Effector CD8-positive, alpha-beta T cell (primary cell): Measurements from ENCODE around the gene PRKAR1A.
A peak's percentile ranks its signal among the peaks of the same experiment; 100 is the strongest.
"Not testable (repeated sequence)": the region's sequence is repeated elsewhere in the genome, so short reads cannot be mapped to it uniquely, and the experiment has no call there.

Experiments used
- DNase-seq: peaks from one replicate; lab custom pipeline; 2025; lab: John Stamatoyannopoulos, UW

The PRKAR1A gene

DNA sequence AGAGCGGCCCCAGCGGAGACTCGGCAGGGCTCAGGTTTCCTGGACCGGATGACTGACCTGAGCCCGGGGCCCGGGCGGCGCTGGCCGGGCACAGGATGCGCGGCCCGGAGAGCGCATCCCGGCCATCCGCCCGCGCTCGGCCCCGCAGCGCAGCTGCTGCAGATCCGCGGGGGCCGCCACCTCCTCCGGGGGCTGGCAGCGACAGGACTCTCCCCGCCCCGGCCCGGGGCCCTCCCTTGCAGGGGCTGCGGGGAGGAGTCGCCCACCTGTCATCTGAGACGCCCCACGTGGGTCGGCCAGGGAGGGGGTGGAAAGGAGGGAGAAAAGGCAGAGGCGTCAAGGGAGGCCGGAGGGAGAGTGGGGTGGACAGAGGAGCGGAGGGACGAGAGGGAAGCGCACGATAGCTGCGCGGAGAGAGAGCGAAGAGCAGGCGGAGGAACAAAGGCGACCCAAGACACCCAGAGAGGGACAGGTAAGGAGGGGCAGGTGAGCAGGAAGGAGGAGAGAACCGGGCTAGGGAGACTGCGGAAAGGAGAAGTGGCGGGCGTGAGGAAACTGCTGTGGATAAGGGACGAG lies 471 bp upstream of the PRKAR1A start:
- peak; percentile 70 for DNase-seq

DNA sequence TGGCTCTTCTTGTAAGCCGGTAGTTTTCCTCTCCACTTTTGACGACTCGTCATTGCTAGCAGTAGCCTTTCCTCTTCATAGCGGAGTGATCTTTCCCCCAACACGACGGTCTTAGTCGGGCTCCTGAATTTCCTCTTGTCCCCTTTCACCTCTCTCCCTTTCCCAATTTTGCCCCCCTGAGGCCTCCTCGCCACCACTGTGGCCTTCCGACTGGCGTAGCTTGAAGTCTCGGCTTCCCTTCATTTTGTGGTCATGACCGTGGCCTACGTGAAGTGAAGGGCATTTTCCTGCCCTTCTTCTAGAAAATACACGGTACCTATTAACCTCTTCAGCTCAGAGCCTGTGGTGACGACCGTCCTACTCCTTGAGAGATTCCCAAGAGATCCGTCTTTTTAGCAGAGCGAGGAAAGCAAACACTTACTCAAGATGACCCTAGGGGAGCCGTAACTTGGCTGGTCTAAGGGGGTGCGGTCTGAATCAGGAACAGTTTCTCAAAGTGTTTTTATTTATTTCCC lies 787 bp downstream of the PRKAR1A start:
- DNase-seq = no peak

DNA sequence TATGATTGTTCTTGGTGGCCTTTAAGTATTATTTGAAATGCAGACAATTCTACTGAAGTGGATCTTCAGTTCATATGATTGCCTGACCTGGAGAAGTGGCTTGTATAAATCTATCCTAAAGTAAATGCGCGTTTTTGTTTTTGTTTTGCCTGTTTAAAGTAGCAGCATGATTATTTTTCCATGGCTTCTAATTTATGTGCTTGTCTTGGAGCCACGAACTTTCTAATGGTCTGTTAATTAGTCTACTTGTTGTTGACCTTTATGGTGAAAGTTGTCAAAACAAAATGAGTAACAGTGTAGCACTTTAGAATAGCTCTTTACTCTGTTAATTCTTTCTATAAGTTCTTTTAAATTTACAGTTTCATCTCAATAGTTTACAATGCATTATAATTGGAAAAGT lies 1.7 kb downstream of the PRKAR1A start:
- DNase-seq = no peak

DNA sequence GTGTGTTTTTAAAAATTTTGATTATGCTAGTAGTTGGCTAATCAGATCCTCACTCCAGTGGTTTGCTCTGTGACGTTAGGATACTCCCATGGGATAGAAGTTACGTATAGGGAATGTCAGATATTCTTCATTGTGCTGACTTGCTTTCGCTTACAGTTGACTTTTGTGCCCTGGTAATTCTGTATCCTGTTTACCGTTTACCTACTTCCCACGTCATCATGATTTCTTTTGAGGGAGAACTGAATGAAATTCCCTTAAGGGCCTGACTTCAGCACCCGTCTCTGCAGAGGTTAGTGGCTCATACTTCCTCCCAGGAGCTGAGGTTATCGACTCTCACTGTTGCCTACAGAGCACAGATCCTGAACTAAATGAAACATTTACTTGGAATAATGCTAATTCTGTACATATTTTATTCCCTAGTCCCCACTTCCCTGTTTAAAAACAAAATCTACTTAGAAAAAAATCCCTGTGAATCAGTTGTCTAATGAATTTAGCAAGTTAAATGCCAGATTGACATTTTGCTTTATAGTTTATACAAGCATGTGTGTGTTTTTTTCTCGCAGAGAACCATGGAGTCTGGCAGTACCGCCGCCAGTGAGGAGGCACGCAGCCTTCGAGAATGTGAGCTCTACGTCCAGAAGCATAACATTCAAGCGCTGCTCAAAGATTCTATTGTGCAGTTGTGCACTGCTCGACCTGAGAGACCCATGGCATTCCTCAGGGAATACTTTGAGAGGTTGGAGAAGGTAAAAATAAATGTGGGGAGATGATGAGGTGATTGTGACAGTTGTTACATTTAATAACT lies 2.8 kb downstream of the PRKAR1A start:
- DNase-seq = no peak

DNA sequence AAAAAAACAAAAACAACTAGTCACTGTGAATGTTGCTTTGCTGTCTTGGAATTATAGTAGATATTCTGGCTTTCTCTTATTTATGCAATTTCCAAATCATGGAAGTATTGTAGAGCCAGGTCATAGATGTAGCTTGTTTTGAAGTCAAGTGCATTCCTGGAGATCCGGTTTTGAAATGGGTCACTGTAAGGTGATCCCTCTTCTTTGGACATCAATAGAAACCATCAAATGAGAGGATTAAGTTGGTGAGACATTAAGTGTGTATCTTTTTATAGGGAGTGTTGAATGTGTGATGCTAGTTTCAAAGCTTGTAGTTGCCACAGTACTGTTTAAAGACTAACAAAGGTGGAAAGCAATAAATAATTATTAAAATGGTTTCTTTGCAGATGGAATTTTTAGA lies 4.5 kb downstream of the PRKAR1A start:
- DNase-seq = no peak

DNA sequence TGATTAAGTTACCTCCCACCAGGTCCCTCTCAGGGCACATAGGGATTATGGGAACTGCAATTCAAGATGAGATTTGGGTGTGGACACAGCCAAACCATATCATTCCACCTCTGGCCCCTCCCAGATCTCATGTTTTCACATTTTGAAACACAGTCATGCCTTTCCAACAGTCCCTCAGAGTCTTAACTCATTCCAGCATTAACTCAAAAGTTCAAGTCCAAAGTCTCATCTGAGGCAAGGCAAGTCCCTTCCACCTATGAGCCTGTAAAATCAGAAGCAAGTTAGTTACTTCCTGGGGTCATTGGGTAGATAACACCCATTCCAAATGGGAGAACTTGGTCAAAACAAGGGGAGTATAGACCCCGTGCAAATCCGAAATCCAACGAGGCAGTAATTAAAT lies 5.4 kb downstream of the PRKAR1A start:
- not testable (repeated sequence) for DNase-seq

DNA sequence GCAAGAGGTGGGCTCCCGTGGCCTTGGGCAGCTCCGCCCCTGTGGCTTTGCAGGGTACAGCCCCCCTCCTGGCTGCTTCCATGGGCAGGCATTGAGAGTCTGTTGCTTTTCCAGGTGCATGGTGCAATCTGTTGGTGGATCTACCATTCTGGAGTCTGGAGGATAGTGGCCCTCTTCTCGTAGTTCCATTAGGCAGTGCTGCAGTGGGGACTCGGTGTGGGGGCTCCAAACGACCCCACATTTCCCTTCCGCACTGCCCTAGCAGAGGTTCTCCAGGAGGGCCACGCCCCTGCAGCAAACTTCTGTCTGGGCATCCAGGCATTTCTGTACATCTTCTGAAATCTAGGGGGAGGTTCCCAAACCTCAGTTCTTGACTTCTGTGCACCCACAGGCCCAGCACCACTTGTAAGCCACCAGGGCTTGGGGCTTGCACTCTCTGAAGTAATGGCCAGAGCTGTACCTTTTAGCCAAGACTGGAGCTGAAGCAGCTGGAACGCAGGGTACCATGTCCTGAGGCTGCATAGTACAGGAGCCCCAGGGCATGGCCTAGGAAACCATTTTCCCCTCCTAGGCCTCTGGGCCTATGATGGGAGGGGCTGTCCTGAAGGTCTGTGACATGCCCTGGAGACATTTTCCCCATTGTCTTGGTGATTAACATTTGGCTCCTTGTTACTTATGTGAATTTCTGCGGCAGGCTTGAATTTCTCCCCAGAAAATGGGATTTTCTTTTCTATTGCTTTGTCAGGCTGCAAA lies 6.0 kb downstream of the PRKAR1A start:
- no peak for DNase-seq

DNA sequence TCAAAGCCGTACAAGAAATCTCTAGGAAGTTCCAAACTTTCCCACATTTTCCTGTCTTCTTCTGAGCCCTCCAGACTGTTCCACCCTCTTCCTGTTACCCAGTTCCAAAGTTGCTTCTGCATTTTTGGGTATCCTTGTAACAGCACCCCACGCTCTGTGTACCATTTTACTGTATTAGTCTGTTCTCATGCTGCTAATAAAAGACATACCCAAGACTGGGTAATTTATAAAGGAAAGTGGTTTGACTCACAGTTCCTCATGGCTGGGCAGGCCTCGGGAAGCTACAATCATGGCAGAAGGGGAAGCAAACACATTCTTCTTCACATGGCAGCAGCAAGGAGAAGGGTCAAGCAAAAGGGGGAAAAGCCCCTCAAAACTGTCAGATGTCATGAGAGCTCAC lies 6.8 kb downstream of the PRKAR1A start:
- DNase-seq = not testable (repeated sequence)

DNA sequence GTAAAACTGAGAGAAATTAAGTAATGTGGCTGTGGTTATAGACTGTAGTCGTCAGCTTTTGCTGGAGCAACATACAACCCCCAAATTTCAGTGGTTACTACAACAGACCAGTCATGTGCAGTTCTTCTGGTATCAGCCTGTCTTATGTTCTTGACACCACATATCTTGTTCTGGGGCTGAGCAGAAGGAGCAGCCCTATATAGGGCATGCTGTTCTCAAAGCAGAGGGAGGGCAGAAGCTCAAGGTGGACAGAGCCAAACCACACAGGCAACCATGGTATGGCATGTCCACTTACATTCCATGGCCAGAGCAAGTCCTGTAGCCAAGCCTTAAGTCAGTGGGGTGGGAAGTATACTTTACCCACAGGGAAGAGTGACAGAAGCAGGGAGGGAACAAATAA lies 7.7 kb downstream of the PRKAR1A start:
- DNase-seq = no peak

DNA sequence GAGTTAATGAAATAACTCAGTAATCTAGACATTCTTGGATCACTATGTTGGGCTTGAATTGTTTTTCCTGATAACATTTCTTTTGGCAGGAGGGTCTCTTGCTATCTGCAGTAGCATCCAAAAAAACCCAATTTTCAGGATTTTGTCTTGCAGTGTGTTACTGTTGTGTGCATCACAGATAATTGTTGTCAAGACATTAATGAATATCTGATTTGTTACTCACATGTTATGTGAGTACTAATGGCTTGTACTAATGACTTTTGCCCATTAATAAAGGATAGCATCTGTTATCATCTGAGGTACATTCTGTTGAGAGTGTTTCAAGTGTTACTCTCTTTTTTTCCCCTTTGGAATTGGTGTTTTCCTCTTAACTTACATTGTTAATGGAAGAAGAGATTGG lies 10.0 kb downstream of the PRKAR1A start:
- no peak for DNase-seq

DNA sequence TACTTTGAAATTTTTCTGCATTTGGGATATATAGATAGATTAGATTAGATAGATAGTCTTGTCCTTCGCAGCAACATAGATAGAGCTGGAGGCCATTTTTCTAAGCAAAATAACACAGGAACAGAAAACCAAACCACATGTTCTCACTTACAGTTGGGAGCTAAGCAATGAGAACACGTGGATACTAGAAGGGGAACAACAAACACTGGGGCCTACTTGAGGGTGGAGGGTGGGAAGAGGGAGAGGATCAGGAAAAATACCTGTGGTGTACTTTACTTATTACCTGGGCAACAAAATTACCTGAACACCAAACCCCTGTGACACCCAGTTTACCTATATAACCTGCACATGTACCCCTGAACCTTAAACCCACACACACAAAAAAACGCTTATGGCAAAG lies 14.3 kb downstream of the PRKAR1A start:
- DNase-seq = no peak

DNA sequence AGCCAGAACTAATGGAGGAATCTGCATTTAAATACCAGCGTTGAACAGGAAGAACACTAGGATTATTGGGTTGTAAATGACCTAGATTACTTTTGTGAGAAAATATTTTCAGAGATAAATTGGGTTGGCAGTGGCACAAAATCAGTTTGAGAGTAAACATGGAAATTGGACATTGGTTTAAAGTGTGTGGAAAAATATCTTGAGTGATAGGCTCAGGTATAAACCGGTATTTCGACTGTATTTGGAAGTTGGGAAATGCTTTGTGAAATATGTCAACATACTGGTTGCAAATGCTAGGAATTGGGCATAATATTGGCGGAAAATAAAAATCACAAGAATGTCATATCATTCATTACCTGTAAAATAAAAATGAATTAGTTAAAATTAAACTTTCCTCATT lies 15.1 kb downstream of the PRKAR1A start:
- DNase-seq = no peak

DNA sequence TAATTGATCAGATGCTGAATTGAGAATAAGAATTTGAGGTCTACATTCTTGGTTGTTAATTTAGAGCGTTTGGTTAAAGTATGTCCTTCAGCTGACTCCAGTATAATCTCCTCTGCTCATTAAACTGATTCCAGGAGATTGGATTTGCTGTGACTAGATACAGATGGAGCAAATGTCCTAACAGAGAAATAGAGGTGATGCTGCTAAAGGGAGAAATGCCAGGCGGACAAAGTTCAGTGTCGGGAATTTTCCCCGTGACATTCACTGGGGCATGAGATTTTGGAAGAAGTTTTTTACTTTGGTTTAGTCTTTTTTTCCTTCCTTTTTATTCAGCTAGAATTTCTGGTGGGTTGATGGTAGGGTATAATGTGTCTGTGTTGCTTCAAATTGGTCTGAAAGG lies 19.0 kb downstream of the PRKAR1A start:
- no peak for DNase-seq

DNA sequence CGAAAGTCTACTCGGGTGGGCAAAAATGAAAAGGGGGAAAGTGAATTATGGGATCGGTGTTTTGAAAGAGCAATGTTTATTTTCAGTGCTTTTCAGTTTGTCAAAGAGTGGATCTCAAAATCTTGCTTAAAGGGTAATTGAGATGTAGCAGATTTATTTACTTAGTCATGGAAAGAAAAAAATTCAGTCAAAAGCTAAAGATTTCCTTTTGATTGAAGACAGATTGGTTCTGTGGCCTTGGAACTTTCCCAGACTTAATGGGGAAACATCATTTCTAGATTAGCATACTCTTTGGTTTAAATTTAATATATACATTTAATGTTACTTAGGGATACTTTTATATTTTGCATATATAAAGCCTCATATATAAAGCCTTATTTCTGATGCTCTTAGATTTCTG lies 20.6 kb downstream of the PRKAR1A start:
- DNase-seq = no peak

DNA sequence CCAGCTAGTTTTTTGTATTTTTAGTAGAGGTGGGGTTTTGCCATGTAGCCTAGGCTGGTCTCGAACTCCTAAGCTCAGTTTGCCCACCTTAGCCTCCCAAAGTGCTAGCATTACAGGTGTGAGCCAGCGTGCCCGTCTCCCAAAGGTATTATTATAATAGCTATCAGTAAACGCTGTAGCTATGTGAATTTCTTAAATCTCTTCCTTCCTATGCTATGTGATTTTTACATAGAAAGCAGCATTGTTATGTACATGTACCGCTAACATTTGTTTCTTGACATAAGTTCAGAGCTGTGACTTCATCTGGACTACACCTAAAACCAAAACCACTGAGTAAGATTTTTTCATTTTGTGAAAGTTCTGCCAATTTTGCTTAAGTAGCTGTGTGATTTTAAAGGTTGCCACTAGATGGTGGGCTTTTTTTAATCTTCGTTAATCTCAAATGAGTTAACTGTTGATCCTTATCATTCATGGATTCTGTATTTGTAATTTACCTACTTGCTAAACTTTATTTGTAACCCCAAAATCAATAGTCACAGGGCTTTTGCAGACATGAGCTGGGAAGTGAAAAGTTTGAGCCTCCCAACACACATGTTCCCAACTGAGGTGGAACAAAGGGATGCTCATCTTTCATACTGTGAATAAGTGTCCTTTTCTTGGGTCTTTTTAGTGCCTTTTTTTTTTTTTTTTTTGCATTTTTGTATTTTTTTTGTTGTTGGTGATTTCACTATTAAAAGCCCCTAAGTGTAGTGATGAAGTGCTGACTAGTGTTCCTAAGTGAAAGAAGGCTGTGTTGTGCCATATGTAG lies 21.9 kb downstream of the PRKAR1A start:
- no peak for DNase-seq

DNA sequence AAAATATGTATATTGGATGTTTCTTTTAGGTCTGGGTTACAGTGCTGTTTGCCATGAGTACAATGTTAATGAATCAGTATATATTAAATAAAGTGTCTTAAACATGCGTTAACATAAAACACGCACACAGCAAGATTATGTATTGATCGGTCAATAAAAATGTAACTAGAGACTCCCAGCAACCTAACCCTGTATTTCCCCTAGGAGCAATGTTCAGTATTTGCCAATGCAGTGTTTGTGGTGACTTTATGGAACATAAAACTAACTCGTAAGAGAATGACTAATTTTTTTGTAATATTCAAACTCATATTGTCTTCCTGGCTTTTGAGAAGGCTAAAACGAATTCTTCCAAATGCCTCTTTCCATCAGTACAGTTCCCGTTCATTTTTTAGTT lies 22.5 kb downstream of the PRKAR1A start:
- no peak for DNase-seq

DNA sequence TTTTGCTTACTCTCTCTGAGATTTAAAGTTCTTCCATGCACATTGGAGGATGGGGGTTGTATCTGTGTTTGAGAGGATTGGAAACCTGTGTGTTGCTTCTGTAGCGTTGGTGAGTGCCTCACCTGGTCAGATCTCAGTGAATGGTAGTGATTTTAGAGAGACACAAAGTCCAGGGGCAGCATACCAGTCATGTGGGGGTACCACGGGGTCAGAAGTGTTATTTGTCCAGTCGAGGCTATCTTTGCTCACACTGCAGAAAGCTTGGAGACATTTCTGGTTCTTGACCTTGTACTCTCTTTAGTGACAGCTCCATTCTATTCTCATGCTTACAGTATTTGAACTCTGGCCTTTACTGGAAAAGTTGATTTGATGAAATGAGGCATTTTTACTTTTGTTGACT lies 23.7 kb downstream of the PRKAR1A start:
- no peak for DNase-seq

DNA sequence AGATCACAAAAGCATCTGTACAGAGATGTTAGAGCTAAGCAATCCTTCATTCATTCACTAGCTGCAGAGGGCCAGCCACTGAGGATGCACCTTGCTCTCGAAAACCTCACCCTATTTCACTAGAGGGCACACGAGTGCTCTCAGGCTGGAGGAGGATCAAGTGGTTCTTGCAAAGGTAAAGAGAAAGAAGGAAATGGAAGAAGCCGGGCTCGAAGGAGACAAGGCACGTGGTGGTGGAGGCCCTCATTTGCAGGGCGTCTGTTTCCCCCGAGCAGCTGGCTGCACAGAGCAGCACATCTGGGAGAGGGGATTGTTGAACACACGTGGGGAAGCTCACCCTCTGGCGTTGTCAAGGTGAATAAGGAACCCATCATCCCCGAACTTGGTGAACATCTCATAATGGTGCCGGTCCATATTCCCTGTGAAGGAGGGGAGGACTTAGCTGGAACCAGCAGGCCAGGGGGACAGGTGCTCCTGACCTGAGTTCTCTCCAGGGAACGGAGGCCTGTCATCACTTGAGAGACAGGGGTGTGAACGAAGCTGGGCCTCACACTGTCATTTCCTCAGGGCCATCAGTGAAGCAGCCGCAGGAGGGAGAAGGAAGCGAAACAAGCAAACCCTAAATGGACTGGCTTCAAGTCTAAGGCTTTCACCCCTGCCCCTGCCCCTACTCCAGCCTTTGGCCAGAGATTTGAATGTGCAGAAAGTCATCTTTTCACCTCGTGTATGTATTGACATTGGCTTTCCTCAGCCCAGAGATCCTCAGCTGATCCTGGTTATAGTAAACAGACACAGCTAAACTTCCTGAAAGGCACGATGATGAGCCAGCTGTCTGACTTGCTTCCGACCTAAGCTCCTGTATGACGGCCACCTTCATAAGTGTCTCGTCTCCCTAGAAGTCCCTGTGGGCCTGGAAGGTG lies 27.6 kb downstream of the PRKAR1A start:
- no peak for DNase-seq

DNA sequence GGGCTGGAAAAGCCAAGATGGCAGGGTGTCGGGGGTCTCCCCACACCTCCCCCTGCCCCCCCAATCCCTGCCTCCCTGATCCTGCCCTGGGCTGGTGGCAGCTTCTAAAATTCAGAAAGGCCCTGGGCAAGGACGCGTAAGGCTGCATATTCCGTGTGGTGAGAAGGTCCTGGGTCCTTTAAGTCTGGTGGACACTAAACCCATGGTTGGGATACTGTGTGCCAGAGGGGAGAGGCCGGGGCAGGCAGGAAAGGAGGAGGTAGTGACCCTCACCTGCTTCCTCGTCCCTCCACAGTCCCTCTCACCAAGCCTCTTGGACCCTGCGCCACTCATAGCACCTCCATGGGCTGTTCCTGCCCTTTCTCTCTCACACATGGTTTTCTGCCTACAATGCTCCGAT lies 28.8 kb downstream of the PRKAR1A start:
- no peak for DNase-seq

DNA sequence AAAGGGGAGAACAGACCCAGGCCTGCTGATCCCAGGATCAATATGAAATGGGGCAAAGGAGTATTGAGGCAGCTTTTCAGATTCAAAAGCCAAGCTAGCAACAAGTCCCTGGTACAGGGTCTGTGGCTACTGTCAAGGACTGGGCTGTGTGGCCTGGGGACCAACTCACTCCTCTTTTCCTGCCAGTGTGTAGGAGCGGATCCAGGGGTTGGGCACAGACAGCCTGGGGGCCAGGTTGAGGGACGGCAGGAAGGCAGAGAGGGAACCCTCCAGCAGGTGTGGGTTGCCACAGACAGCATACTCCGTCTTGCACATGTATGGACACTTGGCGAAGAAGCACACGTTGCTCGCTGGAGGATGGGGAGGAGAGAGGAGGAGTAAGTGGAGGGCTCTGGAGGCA lies 29.6 kb downstream of the PRKAR1A start:
- DNase-seq = no peak
